CD14-positive monocyte (primary cell): Measurements from ENCODE around the gene FGD3. TPM values are rescaled to one million over a fixed set of nuclear protein-coding genes. Genes with fewer than 3 reads are reported as not detected.

Experiments used
- DNase-seq, 3 donors: peaks; one replicate each; pipeline ENCODE4 v3.0.0-alpha.2; 2011 to 2022
- H2AFZ ChIP-seq: 2 replicates; pipeline ENCODE4 v1.6.0; 2012; ENCODE audit warnings: mild to moderate bottlenecking, low read depth, low read length, inconsistent platforms; ENCODE audit not compliant: insufficient read depth, poor library complexity, severe bottlenecking
- H3K27ac ChIP-seq, 2 donors: 1 replicate in 1 of 2; 2 replicates in 1 of 2; pipeline ENCODE4 v1.5.1; 2012 to 2013; ENCODE audit warnings: low read length in 2 of 2, control low read depth in 1 of 2, inconsistent platforms in 1 of 2, low read depth in 1 of 2, mild to moderate bottlenecking in 1 of 2
- H3K27me3 ChIP-seq, 2 donors: one replicate each; pipeline versions ENCODE4 v1.6.0 to v1.6.1; 2011 to 2013; ENCODE audit warnings: low read length in 2 of 2; ENCODE audit not compliant: control insufficient read depth in 2 of 2, insufficient read depth in 2 of 2
- H3K36me3 ChIP-seq, 2 donors: replicated peaks in 1 of 2; 1 replicate in 1 of 2; 2 replicates in 1 of 2; pipeline versions ENCODE4 v1.5.1 to v1.6.1; 2012 to 2013; ENCODE audit warnings: low read length in 2 of 2, control low read depth in 1 of 2, inconsistent platforms in 1 of 2, mild to moderate bottlenecking in 1 of 2; ENCODE audit not compliant: insufficient read depth in 2 of 2, control insufficient read depth in 1 of 2
- H3K4me1 ChIP-seq, 2 donors: 1 replicate in 1 of 2; 2 replicates in 1 of 2; pipeline versions ENCODE4 v1.5.1 to v1.6.1; 2012 to 2013; ENCODE audit warnings: low read length in 2 of 2, control low read depth in 1 of 2, inconsistent platforms in 1 of 2, mild to moderate bottlenecking in 1 of 2, moderate library complexity in 1 of 2; ENCODE audit not compliant: insufficient read depth in 2 of 2, control insufficient read depth in 1 of 2
- H3K4me2 ChIP-seq: replicated peaks from 2 replicates; pipeline ENCODE3; 2012; ENCODE audit warnings: low read length, moderate library complexity, mild to moderate bottlenecking; ENCODE audit not compliant: poor library complexity, severe bottlenecking; ENCODE audit errors: extremely low read depth
- H3K4me3 ChIP-seq, 3 experiments: fragments of 200-600 bp in 1 of 3; sonication (generic) in 1 of 3; replicated peaks in 1 of 3; 1 replicate in 2 of 3; 2 replicates in 1 of 3; pipeline ENCODE4 v1.5.1; 2011 to 2013; ENCODE audit warnings: low read length in 3 of 3, mild to moderate bottlenecking in 3 of 3, control low read depth in 2 of 3, low read depth in 2 of 3, inconsistent platforms in 1 of 3, moderate library complexity in 1 of 3
- H3K79me2 ChIP-seq: 2 replicates; pipeline ENCODE4 v1.6.0; 2012; ENCODE audit warnings: mild to moderate bottlenecking, control low read depth, inconsistent platforms, low read length, moderate library complexity; ENCODE audit not compliant: insufficient read depth
- H3K9ac ChIP-seq: 2 replicates; pipeline ENCODE4 v1.6.0; 2017; ENCODE audit warnings: low read length, mild to moderate bottlenecking; ENCODE audit not compliant: insufficient read depth, poor library complexity, severe bottlenecking
- H3K9me3 ChIP-seq, 2 donors: replicated peaks in 1 of 2; 1 replicate in 1 of 2; 2 replicates in 1 of 2; pipeline versions ENCODE4 v1.5.1 to v1.6.1; 2012 to 2013; ENCODE audit warnings: low read length in 2 of 2, control low read depth in 1 of 2; ENCODE audit not compliant: control insufficient read depth in 1 of 2, insufficient read depth in 1 of 2
- H4K20me1 ChIP-seq: 2 replicates; pipeline ENCODE4 v1.6.0; 2012; ENCODE audit warnings: mild to moderate bottlenecking, low read length, control low read depth, moderate library complexity; ENCODE audit not compliant: insufficient read depth
- H3K27ac Mint-ChIP-seq, 7 donors: one replicate each; pipeline ENCODE4 v1.8.0; 2020; ENCODE audit warnings: mild to moderate bottlenecking in 7 of 7, mixed read lengths in 7 of 7, moderate library complexity in 6 of 7, inconsistent platforms in 2 of 7
- H3K27me3 Mint-ChIP-seq, 3 donors: one replicate each; pipeline ENCODE4 v1.8.0; 2021 to 2022; ENCODE audit warnings: low read depth in 3 of 3, mild to moderate bottlenecking in 3 of 3, mixed read lengths in 3 of 3, moderate library complexity in 3 of 3, inconsistent platforms in 1 of 3
- H3K36me3 Mint-ChIP-seq, 2 donors: one replicate each; pipeline ENCODE4 v1.8.0; 2020; ENCODE audit warnings: mixed read lengths in 2 of 2, inconsistent platforms in 1 of 2, mild to moderate bottlenecking in 1 of 2
- H3K4me1 Mint-ChIP-seq: one replicate; pipeline ENCODE4 v1.8.0; 2020; ENCODE audit warnings: mild to moderate bottlenecking, mixed read lengths
- H3K4me3 Mint-ChIP-seq, 2 donors: one replicate each; pipeline ENCODE4 v1.8.0; 2020; ENCODE audit warnings: mild to moderate bottlenecking in 2 of 2, mixed read lengths in 2 of 2, moderate library complexity in 1 of 2
- H3K9me3 Mint-ChIP-seq, 7 donors: one replicate each; pipeline ENCODE4 v1.8.0; 2020 to 2022; ENCODE audit warnings: mixed read lengths in 7 of 7, mild to moderate bottlenecking in 6 of 7, moderate library complexity in 6 of 7, inconsistent platforms in 2 of 7
- CTCF ChIP-seq: fragments of 200-600 bp; IDR thresholded peaks from one replicate; pipeline ENCODE4 v1.8.0; 2022; ENCODE audit warnings: antibody characterized with exemption, mild to moderate bottlenecking
- WGBS: methylation state at CpG from one replicate; pipeline ENCODE4 v1.1.5; 2013; ENCODE audit warnings: missing lambda C conversion rate; ENCODE audit not compliant: insufficient coverage; 5-methylcytosine and 5-hydroxymethylcytosine counted together
- intact Hi-C, 2 donors: fragments of 100-400 bp; cut with micrococcal nuclease; formaldehyde crosslinking; loops; one replicate each; pipeline versions ENCODE4 v1.15.0 to v1.15.1; 2023
- polyA plus RNA-seq, 3 donors: library from polyadenylated mRNA; depleted of rRNA in 1 of 3; unstranded in 2 of 3; stranded (reverse) in 1 of 3; fragments of 300-500 nt in 2 of 3; fragments of >200 nt in 1 of 3; fragmentation: Illumina TruSeq in 2 of 3; gene quantifications; 1 replicate in 2 of 3; 2 replicates in 1 of 3; pipeline ENCODE4 v1.2.3, GENCODE V29; 2012 to 2021

The FGD3 gene
- polyA plus RNA-seq, 3 donors = 32.4 to 120 (median 56.2) TPM

DNA sequence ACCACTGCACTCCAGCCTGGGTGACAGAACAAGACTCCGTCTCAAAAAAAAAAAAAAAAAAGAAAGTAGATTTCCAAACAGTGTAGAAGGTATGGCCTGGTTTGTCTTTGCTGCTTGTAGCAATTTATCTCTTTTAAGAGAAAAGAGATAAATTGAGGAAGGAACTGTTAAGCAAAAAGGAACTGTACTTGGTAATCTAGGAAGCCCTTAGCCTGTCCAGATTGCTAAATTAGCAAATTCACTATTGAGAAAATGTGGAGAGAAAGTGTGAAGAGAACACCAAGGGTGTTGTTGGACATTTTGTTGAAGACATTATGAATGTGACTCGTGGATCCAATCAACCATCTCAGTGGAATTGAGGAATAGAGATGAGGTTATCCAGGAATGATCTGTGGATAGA, 98.2 kb downstream of the FGD3 start:
- H3K9me3 ChIP-seq = peaks cover 0 to 10% of the 10 kb centered on the region in 2 donors
- no peaks in the 10 kb centered on the region for H3K27me3 ChIP-seq
- H3K9ac ChIP-seq = no peak overlapping the region
- no peaks in the 10 kb centered on the region for H4K20me1 ChIP-seq
- peak overlapping the region; percentile 23 to 55 for H3K27ac ChIP-seq
- peak overlapping the region in 1 of 2 donors; percentile 53 for H3K4me3 Mint-ChIP-seq
- intact Hi-C loops = no loop called here
- peaks cover 0 to 5% (median 3%) of the 10 kb centered on the region in 3 donors for H3K27me3 Mint-ChIP-seq
- peaks cover 0 to 7% (median 5%) of the 10 kb centered on the region in 7 donors for H3K9me3 Mint-ChIP-seq
- H3K4me2 ChIP-seq = peak overlapping the region; percentile 41
- peak overlapping the region; percentile 81 to 90 (median 88) for H3K27ac Mint-ChIP-seq
- peaks cover 59 to 70% of the 10 kb centered on the region in 2 donors for H3K4me1 ChIP-seq
- WGBS = no CpG with 5 or more reads among the region's 2 CpGs
- peak; percentile 43 to 80 (median 47) for DNase-seq
- H3K36me3 ChIP-seq = no peaks in the 10 kb centered on the region
- peaks cover 72% of the 10 kb centered on the region for H3K4me1 Mint-ChIP-seq
- no peaks in the 10 kb centered on the region for H3K79me2 ChIP-seq
- H3K36me3 Mint-ChIP-seq = peaks cover 0 to 4% of the 10 kb centered on the region in 2 donors
- no peak for TF ChIP-seq CTCF
- no peak overlapping the region for H2AFZ ChIP-seq
- H3K4me3 ChIP-seq = no peak overlapping the region

DNA sequence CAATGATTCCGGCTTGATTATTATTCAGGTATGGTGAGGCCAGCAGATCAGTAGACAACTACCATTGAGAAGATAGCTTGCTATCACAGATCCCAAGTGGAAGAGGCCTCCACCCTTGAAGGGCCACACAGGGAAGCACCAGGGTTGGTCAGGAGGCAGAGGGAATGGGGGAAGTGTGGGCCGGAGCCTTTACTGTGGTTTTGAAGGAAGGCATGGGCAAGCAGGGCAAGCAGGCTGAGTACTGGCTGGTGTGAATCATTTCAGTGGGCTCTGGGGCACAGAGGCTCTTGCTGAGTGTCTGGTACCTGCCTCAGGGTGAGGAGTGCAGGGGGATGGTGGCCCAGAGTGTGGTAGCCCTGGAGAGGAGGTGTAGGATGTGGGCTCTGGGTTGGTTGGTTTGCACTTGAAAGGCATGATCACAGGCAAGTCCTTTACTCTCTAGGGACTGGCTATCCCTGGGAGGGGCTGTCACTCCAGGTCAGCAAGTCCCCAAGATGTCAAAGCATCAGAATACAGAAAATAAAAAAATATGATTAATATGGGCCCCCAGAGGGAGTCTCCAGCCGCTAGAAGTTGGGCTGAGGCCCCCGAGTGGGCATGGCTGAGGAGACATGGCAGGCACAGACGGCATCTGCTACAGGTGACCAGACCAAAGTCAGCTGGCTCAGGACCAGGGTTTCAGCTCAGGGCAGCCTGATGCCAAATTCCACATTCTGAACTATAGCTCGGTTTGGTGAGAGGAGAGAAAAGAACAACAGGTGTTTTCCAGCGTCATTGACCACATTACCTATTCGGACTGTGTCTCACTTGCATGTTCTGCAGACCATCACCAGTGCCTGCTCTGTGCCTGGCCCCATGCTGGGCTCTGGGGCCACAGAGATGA, 101.5 kb downstream of the FGD3 start:
- Histone ChIP-seq H3K4me2 (no peak overlapping the region), H3K9ac (no peak overlapping the region), H3K27ac (no peak overlapping the region), H3K27me3 (no peaks in the 10 kb centered on the region), H2AFZ (no peak overlapping the region), H3K9me3 (peaks cover 0 to 7% of the 10 kb centered on the region in 2 donors), H3K36me3 (no peaks in the 10 kb centered on the region), H3K79me2 (no peaks in the 10 kb centered on the region), H4K20me1 (no peaks in the 10 kb centered on the region), H3K4me3 (no peak overlapping the region), H3K4me1 (peaks cover 35 to 42% of the 10 kb centered on the region in 2 donors)
- intact Hi-C loops = no loop called here
- Mint-ChIP-seq H3K4me1 (peaks cover 42% of the 10 kb centered on the region), H3K27me3 (peaks cover 0 to 5% (median 3%) of the 10 kb centered on the region in 3 donors), H3K27ac (peak overlapping the region in 1 of 7 donors; percentile 71), H3K9me3 (peaks cover 0 to 7% (median 5%) of the 10 kb centered on the region in 7 donors), H3K4me3 (peak overlapping the region in 1 of 2 donors; percentile 60), H3K36me3 (peaks cover 0 to 2% of the 10 kb centered on the region in 2 donors)
- TF ChIP-seq CTCF = no peak
- WGBS = 90% methylated on average over 7 of the region's 8 CpGs
- no peak for DNase-seq
